ENCODE data around the gene NR2E1.

- TF ChIP-seq CTCF (tag by site-specific recombination; IDR thresholded peaks at IDR 0.05) (no peak), PRDM4 (tag by site-specific recombination; IDR thresholded peaks at IDR 0.05) (no peak), ZNF610 (tag by site-specific recombination; IDR thresholded peaks at IDR 0.05; ENCODE audit: borderline replicate concordance) (no peak), ZNF670 (tag by site-specific recombination; IDR thresholded peaks at IDR 0.05; ENCODE audit: low read depth) (no peak)
Measured at GRCh38 chr6:108186226-108186625, 20.4 kb downstream of the NR2E1 start.

Measured in HEK293 (cell line).